Measurements from ENCODE around the gene PTPRG.

PTPRG gene

GRCh38 chr3:62242831-62243509, 681.6 kb downstream of the PTPRG start:
- in situ Hi-C loops (cut with MboI; ENCODE audit: low sequenced_read_pairs) = no loop called here

DNA sequence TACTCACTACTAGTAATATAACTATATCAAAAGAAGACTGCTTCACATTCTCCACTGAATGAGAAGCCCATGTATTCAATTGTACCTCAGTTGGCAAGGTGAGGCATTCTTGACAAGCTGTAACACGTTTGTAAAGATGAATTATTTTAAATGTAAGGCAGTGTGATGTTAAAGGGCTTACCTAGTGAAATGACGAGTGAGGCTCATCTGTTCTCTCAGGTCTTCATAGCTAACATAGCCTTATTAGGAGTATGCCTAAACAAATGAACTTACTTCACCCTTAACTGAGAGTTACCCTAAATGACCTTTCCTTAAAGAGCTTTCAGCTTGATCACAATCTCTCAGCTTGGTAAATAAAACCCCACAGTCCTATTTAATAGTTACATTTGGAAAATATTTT, 684.7 kb downstream of the PTPRG start:
- in situ Hi-C loops (cut with MboI; ENCODE audit: low sequenced_read_pairs) = no loop called here

DNA sequence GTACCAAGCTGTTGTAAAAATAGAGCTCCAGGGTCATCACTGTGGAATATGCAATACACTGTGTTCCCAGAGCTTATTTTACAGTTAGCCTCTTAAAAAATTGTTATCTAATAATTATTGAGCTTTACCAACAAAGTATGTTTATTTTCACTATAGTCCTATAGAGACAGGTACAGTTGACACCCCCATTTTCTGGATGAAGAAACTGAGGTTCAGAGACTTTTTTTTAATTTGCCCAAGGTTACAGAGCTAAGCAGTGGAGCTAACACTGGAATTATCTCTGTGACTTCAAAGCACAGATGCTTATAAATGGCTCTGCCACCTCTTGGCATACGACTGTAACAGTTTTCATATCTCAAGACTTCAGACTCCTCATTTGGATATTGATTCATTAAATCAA, 685.6 kb downstream of the PTPRG start:
- in situ Hi-C loops (cut with MboI; ENCODE audit: low sequenced_read_pairs) = no loop called here

- in situ Hi-C loops (cut with MboI; ENCODE audit: low sequenced_read_pairs) = no loop called here
These were observed 687.5 kb downstream of the PTPRG start for GRCh38 chr3:62248734-62249483.

DNA sequence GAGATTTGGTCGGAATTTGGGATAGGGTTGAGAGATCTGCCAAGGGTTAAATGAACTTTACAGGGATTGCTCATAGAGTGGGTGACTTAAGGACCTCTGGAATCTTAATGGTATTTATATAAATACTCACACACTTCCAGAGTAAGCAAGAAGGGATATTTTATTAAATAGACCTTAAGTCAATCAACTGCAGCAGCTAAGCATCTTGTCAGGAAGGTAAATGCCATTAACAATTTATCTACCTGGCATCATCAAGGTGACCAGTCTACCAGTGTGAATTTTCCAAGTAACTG, 688.1 kb downstream of the PTPRG start:
- in situ Hi-C loops (cut with MboI; ENCODE audit: low sequenced_read_pairs) = no loop called here

- in situ Hi-C loops (cut with MboI; ENCODE audit: low sequenced_read_pairs) = no loop called here
These were observed 688.6 kb downstream of the PTPRG start for GRCh38 chr3:62249855-62250543.

- in situ Hi-C loops (cut with MboI; ENCODE audit: low sequenced_read_pairs) = no loop called here
These were observed 691.2 kb downstream of the PTPRG start for GRCh38 chr3:62252438-62253157.

GRCh38 chr3:62253971-62254370, 692.6 kb downstream of the PTPRG start:
- in situ Hi-C loops (cut with MboI; ENCODE audit: low sequenced_read_pairs) = no loop called here

DNA sequence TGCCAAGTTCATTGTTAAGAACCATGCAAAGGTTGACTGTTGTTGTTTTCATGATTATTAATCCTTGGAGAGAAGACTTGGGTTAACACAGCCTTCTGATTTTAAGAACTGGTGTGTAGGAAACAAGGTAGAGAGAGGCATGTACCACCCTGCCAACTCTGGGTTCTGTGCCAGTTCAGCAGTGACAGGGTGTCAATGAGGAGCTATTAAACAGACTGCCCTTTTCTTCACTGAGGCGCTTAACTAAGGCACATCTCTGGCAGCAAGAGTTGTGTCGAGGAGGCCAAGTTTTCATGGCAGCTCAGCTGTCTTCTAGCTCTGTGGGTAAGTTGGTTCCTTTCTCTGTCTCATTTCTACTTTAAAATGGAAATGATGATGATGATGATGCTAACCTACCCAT, 694.4 kb downstream of the PTPRG start:
- in situ Hi-C loops (cut with MboI; ENCODE audit: low sequenced_read_pairs) = no loop called here

GRCh38 chr3:62259924-62260323, 698.6 kb downstream of the PTPRG start:
- in situ Hi-C loops (cut with MboI; ENCODE audit: low sequenced_read_pairs) = no loop called here

GRCh38 chr3:62260655-62261054, 699.3 kb downstream of the PTPRG start:
- in situ Hi-C loops (cut with MboI; ENCODE audit: low sequenced_read_pairs) = no loop called here

DNA sequence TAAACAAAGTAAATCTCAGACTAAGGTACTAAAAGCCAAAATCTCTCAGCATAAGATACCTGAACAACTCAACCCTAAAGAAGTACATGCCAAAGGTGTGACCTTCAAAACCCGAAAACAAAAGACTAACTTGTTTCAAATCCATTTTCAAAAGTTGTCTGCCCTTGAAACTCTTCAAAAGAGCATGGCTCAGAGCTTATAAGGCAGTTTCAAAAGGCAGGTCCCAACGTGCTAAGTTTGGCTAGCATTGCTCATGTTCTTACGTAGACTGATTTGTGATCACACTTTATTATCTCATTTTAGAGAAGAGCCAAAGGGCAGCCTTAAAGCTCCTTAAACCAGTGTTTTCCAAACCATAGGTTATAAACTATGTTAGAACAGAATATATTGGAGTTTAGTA, 699.8 kb downstream of the PTPRG start:
- in situ Hi-C loops (cut with MboI; ENCODE audit: low sequenced_read_pairs) = no loop called here

DNA sequence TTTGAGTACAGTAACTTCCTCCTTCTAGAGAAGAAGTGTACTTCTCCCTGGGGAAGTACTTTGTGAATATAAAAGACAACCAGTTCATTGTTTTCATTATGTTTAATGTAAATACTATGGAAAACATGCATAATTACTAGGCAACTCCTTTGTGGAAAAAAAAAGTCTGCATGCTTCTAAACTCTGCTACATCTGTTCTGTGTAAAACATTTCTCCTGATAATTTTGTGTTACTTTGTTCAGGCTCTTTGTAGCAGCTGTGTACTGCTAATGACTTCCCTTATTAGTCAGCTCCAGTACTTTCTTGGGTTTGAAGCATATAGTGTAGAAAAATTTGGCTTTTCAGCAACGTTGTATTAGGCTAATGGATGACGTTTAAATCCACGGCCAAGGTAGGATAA, 700.4 kb downstream of the PTPRG start:
- in situ Hi-C loops (cut with MboI; ENCODE audit: low sequenced_read_pairs) = no loop called here

- in situ Hi-C loops (cut with MboI; ENCODE audit: low sequenced_read_pairs) = no loop called here
These were observed 704.2 kb downstream of the PTPRG start for GRCh38 chr3:62265528-62265927.

DNA sequence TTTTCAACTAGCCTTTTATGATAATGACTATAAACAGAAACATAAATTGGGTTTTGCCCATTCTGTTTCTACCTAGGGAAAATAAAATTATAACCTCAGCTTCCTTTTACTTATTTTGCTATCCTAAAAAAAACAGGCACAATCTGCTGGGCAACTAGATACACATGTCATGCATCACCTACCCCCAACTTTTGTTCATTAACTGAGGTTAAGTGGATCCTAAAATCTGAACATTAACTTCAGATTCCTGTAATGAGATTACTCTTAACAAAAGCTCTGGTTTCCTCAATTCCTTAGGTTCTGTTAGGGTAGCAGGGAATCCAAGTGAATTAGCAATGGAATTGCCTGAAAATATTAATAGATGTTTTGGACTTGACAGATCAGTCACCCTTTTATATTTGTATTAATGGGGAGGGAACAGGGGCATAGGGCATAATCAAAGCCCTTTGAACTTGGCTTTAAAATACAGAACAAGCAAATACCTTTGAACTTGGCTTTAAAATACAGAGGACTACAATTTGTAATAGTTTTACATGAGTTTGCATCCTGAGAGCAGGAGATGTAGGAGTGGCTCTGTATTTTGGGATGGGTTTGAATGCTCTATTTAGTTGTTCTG, 705.4 kb downstream of the PTPRG start:
- in situ Hi-C loops (cut with MboI; ENCODE audit: low sequenced_read_pairs) = no loop called here

DNA sequence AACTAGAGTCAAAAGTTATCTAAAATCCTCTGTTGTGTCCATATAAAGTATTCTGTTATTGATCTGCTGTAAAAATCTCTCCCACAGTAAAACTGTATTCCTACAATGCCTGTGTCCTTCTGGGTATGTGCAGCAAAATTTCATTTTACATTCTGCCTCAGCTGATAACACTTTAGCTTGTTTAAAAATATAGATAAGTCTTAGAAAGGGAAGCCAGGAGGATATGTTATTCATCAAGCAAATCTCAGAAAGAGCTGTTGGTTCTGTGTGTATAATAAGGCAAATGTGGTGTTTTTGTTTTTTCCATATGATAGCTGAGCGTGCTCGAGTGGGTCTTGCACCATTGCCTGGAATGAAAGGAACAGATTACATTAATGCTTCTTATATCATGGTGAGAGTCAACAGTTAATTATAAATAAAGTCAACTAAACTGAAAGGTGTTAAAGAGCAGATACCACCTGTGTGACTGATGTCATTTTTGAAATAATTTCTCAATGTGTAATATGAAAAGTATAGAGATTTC, 715.3 kb downstream of the PTPRG start:
- in situ Hi-C loops (cut with MboI; ENCODE audit: low sequenced_read_pairs) = no loop called here

DNA sequence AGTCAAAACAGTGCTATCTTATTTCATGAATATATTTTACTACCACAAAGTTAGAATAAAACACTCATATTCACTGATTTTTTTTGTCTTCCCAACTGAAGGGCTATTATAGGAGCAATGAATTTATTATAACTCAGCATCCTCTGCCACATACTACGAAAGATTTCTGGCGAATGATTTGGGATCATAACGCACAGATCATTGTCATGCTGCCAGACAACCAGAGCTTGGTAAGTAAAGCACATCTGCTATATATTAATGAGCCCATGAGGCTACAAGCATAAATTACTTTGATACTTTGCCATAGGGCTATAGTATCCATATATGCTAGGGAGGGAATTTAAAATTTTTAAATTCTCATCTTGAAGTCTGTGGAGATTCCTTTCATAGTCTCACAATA, 716.1 kb downstream of the PTPRG start:
- in situ Hi-C loops (cut with MboI; ENCODE audit: low sequenced_read_pairs) = no loop called here

DNA sequence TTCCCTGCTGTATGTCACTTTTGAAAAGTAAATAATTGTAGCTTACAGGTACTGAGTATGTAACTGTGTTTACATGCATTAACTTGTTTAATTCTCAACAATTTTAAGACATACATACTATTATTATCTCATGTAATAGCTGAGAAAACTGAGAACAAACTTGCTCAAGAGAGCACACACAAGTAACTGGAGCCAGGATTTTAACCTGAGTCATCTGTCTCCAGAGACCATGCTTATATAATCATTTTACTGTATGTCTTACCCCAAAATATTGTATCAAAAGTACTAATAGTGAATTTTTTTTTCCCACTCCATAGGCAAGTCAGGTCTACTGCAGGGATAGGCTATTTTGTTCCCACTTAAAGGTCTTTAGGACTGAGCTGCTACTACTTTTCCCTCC, 716.6 kb downstream of the PTPRG start:
- in situ Hi-C loops (cut with MboI; ENCODE audit: low sequenced_read_pairs) = no loop called here

GRCh38 chr3:62281726-62282125, 720.4 kb downstream of the PTPRG start:
- in situ Hi-C loops (cut with MboI; ENCODE audit: low sequenced_read_pairs) = no loop called here

DNA sequence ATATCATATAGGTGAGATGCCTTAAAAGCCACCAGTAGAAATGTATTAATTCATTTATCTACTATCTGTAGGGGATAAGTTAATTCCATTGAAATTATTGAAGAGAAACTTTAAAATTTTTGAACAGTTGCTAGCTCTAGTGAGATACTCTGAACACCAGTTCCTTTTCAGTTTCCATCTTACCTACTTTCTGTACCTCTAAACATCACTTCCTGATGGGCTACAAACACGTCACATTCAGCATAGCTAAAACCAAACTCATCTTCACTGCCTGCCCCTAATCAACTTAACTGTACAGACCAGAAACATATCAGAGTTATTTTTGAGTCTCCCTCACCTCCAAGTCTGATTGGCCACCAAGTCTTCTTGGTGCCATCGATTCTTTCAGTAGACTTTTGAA, 723.1 kb downstream of the PTPRG start:
- in situ Hi-C loops (cut with MboI; ENCODE audit: low sequenced_read_pairs) = no loop called here

DNA sequence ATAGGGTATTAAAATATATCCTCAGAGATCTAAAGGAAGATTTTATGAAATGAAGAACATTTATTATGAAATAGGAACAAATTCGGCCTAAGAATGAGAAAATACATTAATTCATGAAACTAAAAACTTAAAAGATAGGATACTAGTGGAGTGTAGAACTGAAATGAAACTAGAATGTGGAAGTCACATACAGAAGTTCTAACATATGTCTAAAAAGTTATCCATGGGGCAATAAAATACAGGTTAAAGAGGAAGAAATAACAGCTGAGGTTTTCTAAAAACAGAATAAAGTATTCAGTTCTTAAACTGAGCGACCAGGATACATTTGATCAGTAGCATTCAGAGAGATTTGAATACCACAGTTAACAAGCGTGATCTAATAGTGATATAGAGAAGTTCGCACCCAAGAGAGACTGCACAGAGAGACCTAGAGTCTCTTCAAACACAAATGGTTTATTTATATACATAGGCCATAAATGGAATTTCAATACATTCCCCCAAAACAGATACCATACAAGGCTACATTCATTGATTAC, 726.1 kb downstream of the PTPRG start:
- in situ Hi-C loops (cut with MboI; ENCODE audit: low sequenced_read_pairs) = no loop called here
